ENCODE measurements around the gene USP54.
"Not testable (repeated sequence)": the region's sequence is repeated elsewhere in the genome, so short reads cannot be mapped to it uniquely, and the experiment has no call there.

The USP54 gene

DNA sequence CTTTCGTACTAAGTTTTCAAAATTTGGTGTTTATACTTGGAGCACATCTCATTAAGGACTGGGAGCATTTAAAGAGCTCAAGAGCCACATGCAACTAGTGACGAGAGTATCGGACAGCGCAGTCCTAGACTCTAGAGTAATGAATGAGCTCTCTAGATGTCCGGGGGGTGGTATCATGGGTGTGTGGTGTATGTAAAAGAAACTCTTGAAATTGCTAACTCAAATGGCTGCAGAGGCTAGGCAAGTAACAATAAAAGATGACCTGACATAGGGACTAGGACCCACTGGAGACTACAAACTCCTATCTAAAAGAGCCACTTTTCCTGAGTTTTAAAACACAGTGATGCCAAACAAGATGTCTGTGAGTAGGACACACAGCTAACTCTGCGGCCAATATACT, 36.2 kb upstream of the USP54 start:
- no peak for DNase-seq (ENCODE audit: extremely low spot score)
- CTCF ChIA-PET, result interaction anchor here (0.6 to 1.0 kb wide), 5 partner anchors 16 to 116 kb away, joined by 3 to 7 read pairs (median 3); no protein-coding TSS in a partner anchor
- POLR2A ChIA-PET, result interaction anchor here (0.6 to 2.6 kb wide), 8 partner anchors 8 to 390 kb away, joined by 3 to 10 read pairs (median 3); partner anchors contain the start of gene MYOZ1
- TF ChIP-seq TARDBP (IDR thresholded peaks at IDR 0.05) (no peak), L3MBTL2 (conservative IDR thresholded peaks at IDR 0.05) (no peak), ZNF384 (IDR thresholded peaks at IDR 0.05) (no peak), ARNT (IDR thresholded peaks at IDR 0.05) (no peak), BHLHE40 (IDR thresholded peaks at IDR 0.05; ENCODE audit: borderline replicate concordance) (no peak), LEF1 (IDR thresholded peaks at IDR 0.05; ENCODE audit: borderline replicate concordance) (no peak), CTBP1 (IDR thresholded peaks at IDR 0.05; ENCODE audit: borderline replicate concordance) (no peak), SP1 (IDR thresholded peaks at IDR 0.05) (no peak), FOXM1 (IDR thresholded peaks at IDR 0.05; ENCODE audit: borderline replicate concordance) (no peak)

DNA sequence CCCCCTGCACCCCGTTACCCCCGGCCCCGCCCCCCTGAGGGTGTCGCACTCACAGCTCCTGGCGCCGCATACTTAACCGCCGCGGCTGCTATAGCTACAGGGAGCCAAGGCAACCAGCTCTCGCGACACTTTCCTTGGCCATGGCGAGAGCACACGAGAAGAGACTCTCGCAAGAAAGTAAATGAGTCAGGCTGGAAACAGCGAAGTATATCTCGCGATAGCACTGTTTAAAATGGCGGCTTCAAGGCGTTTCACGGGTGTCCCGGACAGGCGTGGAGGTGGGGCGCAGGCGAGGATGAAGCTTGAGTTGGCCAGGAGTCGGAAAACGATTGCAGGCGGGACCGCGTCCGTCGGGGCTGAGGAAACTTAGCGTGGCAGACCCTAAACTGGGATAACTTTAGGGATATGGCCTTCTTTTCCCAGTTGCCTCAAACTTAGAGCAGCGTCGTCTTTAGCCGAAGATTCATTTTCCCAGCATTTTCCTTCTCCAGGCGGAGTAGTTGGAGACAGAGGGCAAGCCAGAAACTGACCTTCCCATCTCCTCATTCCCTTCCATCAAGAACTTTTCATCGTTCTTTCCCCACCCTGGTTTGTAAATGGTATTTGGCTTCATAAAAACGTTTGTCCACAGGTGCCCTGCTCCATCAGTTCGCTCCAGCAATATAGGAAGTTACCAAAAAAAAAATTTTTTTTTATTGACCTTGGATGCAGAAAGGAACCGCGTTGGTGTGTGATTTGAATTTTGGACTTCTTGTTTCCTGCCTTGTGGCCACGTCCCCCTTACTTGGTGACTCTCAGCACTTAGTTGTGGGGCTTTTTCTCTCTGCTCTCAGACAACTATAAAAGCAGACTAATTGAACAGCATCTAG, 35.0 kb upstream of the USP54 start:
- POLR2A ChIA-PET, result interaction anchor here (0.6 to 2.2 kb wide), 23 partner anchors 8 to 375 kb away, joined by 3 to 9 read pairs (median 4); partner anchors contain the start of genes PPP3CB and USP54
- TF ChIP-seq NFRKB (IDR thresholded peaks at IDR 0.05) (peak; percentile 92), TARDBP (IDR thresholded peaks at IDR 0.05) (peak; percentile 98), SUZ12 (IDR thresholded peaks at IDR 0.05) (no peak), LEF1 (IDR thresholded peaks at IDR 0.05; ENCODE audit: borderline replicate concordance) (no peak), FOXA1 (IDR thresholded peaks at IDR 0.05) (no peak), ELF4 (IDR thresholded peaks at IDR 0.05) (peak; percentile 65), SP1 (IDR thresholded peaks at IDR 0.05) (peak; percentile 12; the same call in 1 of the 2 replicates), ZNF384 (IDR thresholded peaks at IDR 0.05) (no peak), L3MBTL2 (conservative IDR thresholded peaks at IDR 0.05) (peak; percentile 95), ARNT (IDR thresholded peaks at IDR 0.05) (no peak), FOXK2 (IDR thresholded peaks at IDR 0.05) (no peak), HDGF (IDR thresholded peaks at IDR 0.05; ENCODE audit: borderline replicate concordance) (no peak)
- TF ChIP-seq, protein P1, sequence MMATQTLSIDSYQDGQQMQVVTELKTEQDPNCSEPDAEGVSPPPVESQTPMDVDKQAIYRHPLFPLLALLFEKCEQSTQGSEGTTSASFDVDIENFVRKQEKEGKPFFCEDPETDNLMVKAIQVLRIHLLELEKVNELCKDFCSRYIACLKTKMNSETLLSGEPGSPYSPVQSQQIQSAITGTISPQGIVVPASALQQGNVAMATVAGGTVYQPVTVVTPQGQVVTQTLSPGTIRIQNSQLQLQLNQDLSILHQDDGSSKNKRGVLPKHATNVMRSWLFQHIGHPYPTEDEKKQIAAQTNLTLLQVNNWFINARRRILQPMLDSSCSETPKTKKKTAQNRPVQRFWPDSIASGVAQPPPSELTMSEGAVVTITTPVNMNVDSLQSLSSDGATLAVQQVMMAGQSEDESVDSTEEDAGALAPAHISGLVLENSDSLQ (IDR thresholded peaks at IDR 0.05), result no peak
- CTCF ChIA-PET, result interaction anchor here (0.5 kb wide), 1 partner anchor 409 kb away, joined by 4 read pairs; no protein-coding TSS in a partner anchor
- DNase-seq (ENCODE audit: extremely low spot score), result peak; percentile 95

DNA sequence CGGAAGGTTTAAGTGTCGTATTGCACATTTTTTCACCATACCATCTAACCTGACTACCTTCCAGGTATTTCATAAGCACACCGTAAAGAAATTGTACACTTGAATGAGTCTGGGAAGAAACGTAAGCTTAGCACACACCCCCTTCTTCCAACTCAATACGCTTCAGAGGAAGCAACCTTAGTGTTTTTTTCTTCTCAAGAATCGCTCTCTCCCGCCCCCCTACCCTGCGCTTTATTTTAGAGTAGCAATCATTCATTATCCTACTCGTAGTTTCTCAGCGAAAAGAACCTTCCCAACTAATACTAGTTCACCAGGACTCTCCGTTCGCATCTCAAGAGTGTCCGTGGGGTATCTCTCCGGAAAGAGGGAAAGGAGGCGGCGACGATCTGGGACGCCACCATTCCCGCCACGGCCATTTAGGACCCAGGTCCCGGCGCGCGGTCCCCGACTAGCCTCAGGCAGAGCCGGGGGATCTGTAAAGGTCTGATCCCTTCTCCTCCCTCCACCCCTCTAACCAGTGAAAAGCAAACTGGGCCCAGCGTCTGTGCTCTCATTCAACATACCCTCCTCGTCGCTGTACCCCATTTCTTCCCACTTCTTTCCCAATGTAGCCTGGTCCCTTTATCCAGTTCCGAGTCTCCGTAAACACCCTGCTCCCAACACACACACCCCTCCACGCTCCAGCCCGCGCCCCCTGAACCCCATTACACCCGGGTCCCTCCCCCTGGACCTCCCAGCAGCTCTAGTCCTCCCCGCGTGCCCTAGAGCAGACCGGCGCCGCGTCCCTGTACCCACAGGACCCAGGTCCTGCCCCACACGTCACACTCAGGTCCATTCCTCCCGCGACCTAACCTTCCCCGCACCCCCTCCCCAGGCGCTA, 34.1 kb upstream of the USP54 start:
- CTCF ChIA-PET, result interaction anchor here (0.9 kb wide), 1 partner anchor 39 kb away, joined by 3 read pairs; no protein-coding TSS in a partner anchor
- POLR2A ChIA-PET, result interaction anchor here (0.6 to 2.2 kb wide), 24 partner anchors 9 to 373 kb away, joined by 3 to 9 read pairs (median 4); partner anchors contain the start of genes MRPS16, PPP3CB and USP54
- TF ChIP-seq TARDBP (IDR thresholded peaks at IDR 0.05) (no peak), ARNT (IDR thresholded peaks at IDR 0.05) (no peak), ELF4 (IDR thresholded peaks at IDR 0.05) (no peak), FOXA1 (IDR thresholded peaks at IDR 0.05) (no peak), LEF1 (IDR thresholded peaks at IDR 0.05; ENCODE audit: borderline replicate concordance) (no peak), SUZ12 (IDR thresholded peaks at IDR 0.05) (no peak), BHLHE40 (IDR thresholded peaks at IDR 0.05; ENCODE audit: borderline replicate concordance) (no peak), SP1 (IDR thresholded peaks at IDR 0.05) (no peak), HDGF (IDR thresholded peaks at IDR 0.05; ENCODE audit: borderline replicate concordance) (no peak), NFRKB (IDR thresholded peaks at IDR 0.05) (no peak), FOXK2 (IDR thresholded peaks at IDR 0.05) (no peak), L3MBTL2 (conservative IDR thresholded peaks at IDR 0.05) (no peak), FOXM1 (IDR thresholded peaks at IDR 0.05; ENCODE audit: borderline replicate concordance) (no peak), CTBP1 (IDR thresholded peaks at IDR 0.05; ENCODE audit: borderline replicate concordance) (no peak), ZNF384 (IDR thresholded peaks at IDR 0.05) (no peak)
- TF ChIP-seq, protein P1 (IDR thresholded peaks at IDR 0.05), result no peak
- peak; percentile 54 for DNase-seq (ENCODE audit: extremely low spot score)

DNA sequence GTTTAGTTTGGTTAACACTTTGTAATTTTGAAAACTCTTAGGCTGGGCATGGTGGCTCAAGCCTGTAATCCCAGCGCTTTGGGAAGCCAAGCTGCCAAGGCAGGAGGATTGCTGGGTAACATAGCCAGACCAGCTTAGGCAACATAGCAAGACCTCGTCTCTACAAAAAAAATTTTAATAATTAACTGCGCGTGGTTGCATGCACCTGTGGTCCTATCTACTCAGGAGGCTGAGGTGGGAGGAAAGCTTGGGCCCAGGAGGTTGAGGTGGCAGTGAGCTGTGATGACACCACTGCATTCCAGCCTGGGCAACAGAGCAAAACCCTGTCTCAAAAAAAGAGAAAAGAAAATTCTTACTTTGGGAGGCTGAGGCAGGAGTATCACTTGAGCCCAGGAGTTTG, 31.9 kb upstream of the USP54 start:
- POLR2A ChIA-PET, result no interaction called here
- CTCF ChIA-PET, result no interaction called here
- TF ChIP-seq TARDBP (IDR thresholded peaks at IDR 0.05) (no peak), FOXK2 (IDR thresholded peaks at IDR 0.05) (no peak), HDGF (IDR thresholded peaks at IDR 0.05; ENCODE audit: borderline replicate concordance) (no peak), L3MBTL2 (conservative IDR thresholded peaks at IDR 0.05) (no peak), CTBP1 (IDR thresholded peaks at IDR 0.05; ENCODE audit: borderline replicate concordance) (no peak), ELF4 (IDR thresholded peaks at IDR 0.05) (no peak), ZNF384 (IDR thresholded peaks at IDR 0.05) (no peak), FOXM1 (IDR thresholded peaks at IDR 0.05; ENCODE audit: borderline replicate concordance) (no peak), LEF1 (IDR thresholded peaks at IDR 0.05; ENCODE audit: borderline replicate concordance) (no peak)
- TF ChIP-seq, protein P1 (IDR thresholded peaks at IDR 0.05), result no peak
- no peak for DNase-seq (ENCODE audit: extremely low spot score)

DNA sequence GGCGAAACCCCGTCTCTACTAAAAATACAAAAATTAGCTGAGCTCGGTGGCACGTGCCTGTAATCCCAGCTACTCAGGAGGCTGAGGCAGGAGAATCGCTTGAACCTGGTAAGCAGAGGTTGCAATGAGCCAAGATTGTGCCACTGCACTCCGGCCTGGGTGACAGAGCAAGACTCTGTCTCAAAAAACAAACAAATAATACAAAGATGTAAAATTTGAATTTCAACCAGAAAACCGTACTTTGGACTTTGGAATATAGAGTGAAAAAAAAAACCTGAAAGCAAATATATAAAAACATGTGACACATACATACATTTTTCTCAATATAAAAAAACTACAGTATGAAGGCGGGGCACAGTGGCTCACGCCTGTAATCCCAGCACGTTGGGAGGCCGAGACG, 29.8 kb upstream of the USP54 start:
- POLR2A ChIA-PET; DNase-seq (ENCODE audit: extremely low spot score); CTCF ChIA-PET: not testable (repeated sequence)

DNA sequence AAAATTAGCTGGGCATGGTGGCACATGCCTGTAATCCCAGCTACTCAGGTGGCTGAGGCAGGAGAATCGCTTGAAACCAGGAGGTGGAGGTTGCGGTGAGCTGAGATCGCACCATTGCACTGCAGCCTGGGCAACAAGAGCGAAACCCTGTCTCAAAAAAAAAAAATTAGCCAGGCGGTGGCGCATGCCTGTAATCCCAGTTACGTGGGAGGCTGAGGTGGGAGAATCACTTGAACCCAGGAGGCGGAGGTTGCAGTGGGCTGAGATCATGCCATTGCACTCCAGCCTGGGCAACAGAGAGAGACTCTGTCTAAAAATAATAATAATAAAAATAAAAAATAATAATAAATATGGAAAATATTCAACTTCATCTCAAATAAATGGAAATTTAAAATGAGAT, 26.0 kb upstream of the USP54 start:
- CTCF ChIA-PET, result not testable (repeated sequence)

More for the DNA sequence above, 26.0 kb upstream of the USP54 start:
- not testable (repeated sequence) for DNase-seq (ENCODE audit: extremely low spot score)
- POLR2A ChIA-PET, result interaction anchor here (1.4 kb wide), 1 partner anchor 10 kb away, joined by 4 read pairs; no protein-coding TSS in a partner anchor

All from HEK293T (cell line).